Mononuclear cell (primary cell): ENCODE data around the gene TCP10L. TPM values are rescaled to one million over a fixed set of nuclear protein-coding genes. Genes with fewer than 3 reads are reported as not detected.
"Not testable (repeated sequence)": the region's sequence is repeated elsewhere in the genome, so short reads cannot be mapped to it uniquely, and the experiment has no call there.

Experiments
- H3K27me3 ChIP-seq: 2 replicates; pipeline ENCODE4 v1.6.0; 2011; ENCODE audit warnings: low read length, control low read depth; ENCODE audit not compliant: insufficient read depth
- H3K4me1 ChIP-seq: 2 replicates; pipeline ENCODE4 v1.5.1; 2011; ENCODE audit warnings: mild to moderate bottlenecking, low read length, control low read depth; ENCODE audit not compliant: insufficient read depth
- H3K4me3 ChIP-seq: 2 replicates; pipeline ENCODE4 v1.5.1; 2011; ENCODE audit warnings: mild to moderate bottlenecking, low read length, moderate library complexity
- H3K9me3 ChIP-seq: 2 replicates; pipeline ENCODE4 v1.5.1; 2011; ENCODE audit warnings: low read depth, mild to moderate bottlenecking, control low read depth, low read length
- total RNA-seq: library from RNA; depleted of rRNA; stranded (reverse); fragments of >200 nt; gene quantifications from one replicate; pipeline ENCODE4 v1.2.3, GENCODE V29; 2012

Gene TCP10L
- total RNA-seq, 1 donor: not detected

GRCh38 chr21:32549440-32549839 is 35.9 kb downstream of the TCP10L start:
- no peak overlapping the region for H3K4me3 ChIP-seq
- H3K9me3 ChIP-seq: no peaks in the 10 kb centered on the region
- no peaks in the 10 kb centered on the region for H3K4me1 ChIP-seq
- H3K27me3 ChIP-seq: no peaks in the 10 kb centered on the region

- Histone ChIP-seq H3K9me3 (no peaks in the 10 kb centered on the region), H3K4me3 (no peak overlapping the region), H3K27me3 (no peaks in the 10 kb centered on the region), H3K4me1 (no peaks in the 10 kb centered on the region)
Observed at GRCh38 chr21:32548978-32549377, 36.3 kb downstream of the TCP10L start.

GRCh38 chr21:32547018-32547417 is 38.3 kb downstream of the TCP10L start:
- H3K27me3 ChIP-seq: no peaks in the 10 kb centered on the region
- no peaks in the 10 kb centered on the region for H3K9me3 ChIP-seq
- H3K4me1 ChIP-seq: no peaks in the 10 kb centered on the region
- no peak overlapping the region for H3K4me3 ChIP-seq

GRCh38 chr21:32545948-32546441 is 39.3 kb downstream of the TCP10L start:
- Histone ChIP-seq H3K4me1 (no peaks in the 10 kb centered on the region), H3K27me3 (no peaks in the 10 kb centered on the region), H3K4me3 (no peak overlapping the region), H3K9me3 (no peaks in the 10 kb centered on the region)

GRCh38 chr21:32544697-32545096 is 40.6 kb downstream of the TCP10L start:
- H3K9me3 ChIP-seq: no peaks in the 10 kb centered on the region
- H3K4me1 ChIP-seq: no peaks in the 10 kb centered on the region
- H3K27me3 ChIP-seq: no peaks in the 10 kb centered on the region
- no peak overlapping the region for H3K4me3 ChIP-seq

GRCh38 chr21:32543975-32544374 is 41.3 kb downstream of the TCP10L start:
- Histone ChIP-seq H3K27me3 (no peaks in the 10 kb centered on the region), H3K9me3 (no peaks in the 10 kb centered on the region), H3K4me1 (no peaks in the 10 kb centered on the region), H3K4me3 (no peak overlapping the region)

GRCh38 chr21:32543056-32543455 is 42.3 kb downstream of the TCP10L start:
- not testable (repeated sequence) for H3K9me3 ChIP-seq, H3K27me3 ChIP-seq, H3K4me3 ChIP-seq, H3K4me1 ChIP-seq

GRCh38 chr21:32539378-32539777 is 45.9 kb downstream of the TCP10L start:
- H3K9me3 ChIP-seq: no peaks in the 10 kb centered on the region
- H3K4me1 ChIP-seq: peaks cover 3% of the 10 kb centered on the region
- no peak overlapping the region for H3K4me3 ChIP-seq
- H3K27me3 ChIP-seq: no peaks in the 10 kb centered on the region

GRCh38 chr21:32538147-32538792 is 47.1 kb downstream of the TCP10L start:
- H3K4me1 ChIP-seq: peaks cover 3% of the 10 kb centered on the region
- H3K4me3 ChIP-seq: no peak overlapping the region
- H3K9me3 ChIP-seq: no peaks in the 10 kb centered on the region
- H3K27me3 ChIP-seq: no peaks in the 10 kb centered on the region

- H3K9me3 ChIP-seq: no peaks in the 10 kb centered on the region
- peaks cover 3% of the 10 kb centered on the region for H3K4me1 ChIP-seq
- H3K4me3 ChIP-seq: no peak overlapping the region
- no peaks in the 10 kb centered on the region for H3K27me3 ChIP-seq
Observed at GRCh38 chr21:32537569-32537881, 47.8 kb downstream of the TCP10L start.

GRCh38 chr21:32535612-32536011 is 49.7 kb downstream of the TCP10L start:
- H3K4me3 ChIP-seq: no peak overlapping the region
- no peaks in the 10 kb centered on the region for H3K9me3 ChIP-seq
- peaks cover 3% of the 10 kb centered on the region for H3K4me1 ChIP-seq
- no peaks in the 10 kb centered on the region for H3K27me3 ChIP-seq

- no peak overlapping the region for H3K4me3 ChIP-seq
- H3K4me1 ChIP-seq: peaks cover 3% of the 10 kb centered on the region
- no peaks in the 10 kb centered on the region for H3K9me3 ChIP-seq
- H3K27me3 ChIP-seq: no peaks in the 10 kb centered on the region
Observed at GRCh38 chr21:32534113-32534512, 51.2 kb downstream of the TCP10L start.

GRCh38 chr21:32533611-32534010 is 51.7 kb downstream of the TCP10L start:
- Histone ChIP-seq H3K27me3 (no peaks in the 10 kb centered on the region), H3K9me3 (no peaks in the 10 kb centered on the region), H3K4me1 (peaks cover 3% of the 10 kb centered on the region), H3K4me3 (no peak overlapping the region)

- H3K9me3 ChIP-seq: no peaks in the 10 kb centered on the region
- no peaks in the 10 kb centered on the region for H3K27me3 ChIP-seq
- H3K4me1 ChIP-seq: peaks cover 3% of the 10 kb centered on the region
- H3K4me3 ChIP-seq: no peak overlapping the region
Observed at GRCh38 chr21:32533053-32533452, 52.3 kb downstream of the TCP10L start.

- H3K27me3 ChIP-seq: no peaks in the 10 kb centered on the region
- H3K9me3 ChIP-seq: no peaks in the 10 kb centered on the region
- no peak overlapping the region for H3K4me3 ChIP-seq
- peaks cover 3% of the 10 kb centered on the region for H3K4me1 ChIP-seq
Observed at GRCh38 chr21:32532636-32533035, 52.7 kb downstream of the TCP10L start.

GRCh38 chr21:32531561-32531960 is 53.8 kb downstream of the TCP10L start:
- H3K4me3 ChIP-seq, H3K4me1 ChIP-seq, H3K9me3 ChIP-seq, H3K27me3 ChIP-seq: not testable (repeated sequence)
